ENCODE measurements around the gene OR1N2. TPM values are rescaled to one million over a fixed set of nuclear protein-coding genes. Genes with fewer than 3 reads are reported as not detected.

The OR1N2 gene
- total RNA-seq, 1 experiment from 2014 or later: not detected

- Histone ChIP-seq H3K27me3 (ENCODE audit: insufficient read depth, low read length) (no peaks in the 10 kb centered on the region), H3K9me3 (ENCODE audit: control insufficient read depth, low read depth, low read length) (peaks cover 89% of the 10 kb centered on the region), H2AFZ (ENCODE audit: low read length) (no peak overlapping the region), H4K5ac (ENCODE audit: insufficient read length, low read depth, low read length) (no peak overlapping the region), H2BK12ac (ENCODE audit: insufficient read length, low read depth, low read length) (no peak overlapping the region), H3K18ac (ENCODE audit: insufficient read length, low read depth, low read length) (no peak overlapping the region), H3T11ph (ENCODE audit: low read length) (no peak overlapping the region), H2BK5ac (ENCODE audit: insufficient read length, low read length) (no peak overlapping the region), H2BK120ac (ENCODE audit: low read depth, low read length, poor library complexity, severe bottlenecking) (no peak overlapping the region), H3K23ac (ENCODE audit: insufficient read length, low read depth, low read length) (no peak overlapping the region), H4K20me1 (ENCODE audit: control insufficient read depth, insufficient read depth, insufficient read length) (no peaks in the 10 kb centered on the region), H4K8ac (replicated peaks; ENCODE audit: insufficient read length, low read depth, low read length) (no peak overlapping the region), H3K4me1 (ENCODE audit: insufficient read depth, low read length) (no peaks in the 10 kb centered on the region), H2BK20ac (ENCODE audit: low read depth, low read length, poor library complexity, severe bottlenecking) (no peak overlapping the region), H3K9ac (ENCODE audit: extremely low read depth, insufficient read length, low read length) (no peak overlapping the region), H2BK15ac (ENCODE audit: low read depth, low read length) (no peak overlapping the region), H3K79me2 (ENCODE audit: insufficient read depth, low read length) (no peaks in the 10 kb centered on the region; the same call in 1 of the 2 replicates), H3K27ac (ENCODE audit: insufficient read length, low read depth, low read length) (no peak overlapping the region), H3K79me1 (ENCODE audit: insufficient read depth, low read depth, low read length, poor library complexity, severe bottlenecking) (no peaks in the 10 kb centered on the region), H4K91ac (ENCODE audit: insufficient read length, low read depth, low read length) (no peak overlapping the region), H3K56ac (ENCODE audit: insufficient read length, low read depth, low read length) (no peak overlapping the region), H2AK5ac (ENCODE audit: insufficient read length, low read length) (no peak overlapping the region), H3K4ac (ENCODE audit: low read depth, low read length) (no peak overlapping the region), H3K23me2 (ENCODE audit: insufficient read length, low read depth, low read length, poor library complexity, severe bottlenecking) (no peaks in the 10 kb centered on the region), H3K4me2 (ENCODE audit: insufficient read depth, insufficient read length, low read length) (no peak overlapping the region), H3K14ac (ENCODE audit: insufficient read depth, low read length) (no peak overlapping the region)
- no peak overlapping the region for H3K27ac Mint-ChIP-seq
- TF ChIP-seq CTCF (conservative IDR thresholded peaks at IDR 0.05): no peak
- H3K9me3 Mint-ChIP-seq: peaks cover 46 to 47% of the 10 kb centered on the region in 2 experiments
- no peak overlapping the region for H3K4me3 Mint-ChIP-seq
- H3K27me3 Mint-ChIP-seq (ENCODE audit: low read depth): no peaks in the 10 kb centered on the region; the same call in 1 of the 2 replicates
- H3K36me3 Mint-ChIP-seq (ENCODE audit: insufficient read depth in 1 of 3, low read depth in 3 of 3): peaks cover 0 to 4% (median 0%) of the 10 kb centered on the region in 3 experiments; a peak in 3 of 7 replicates
- no CpG with 5 or more reads among the region's 3 CpGs for WGBS (ENCODE audit: extremely low coverage, insufficient read length, low lambda C conversion rate)
- no peaks in the 10 kb centered on the region for H3K4me1 Mint-ChIP-seq
- DNase-seq: no peak
Measured at GRCh38 chr9:122519376-122519775, 33.5 kb upstream of the OR1N2 start.

All from H9 (cell line).